H9 (cell line): ENCODE results near the gene KAT5. TPM values are rescaled to one million over a fixed set of nuclear protein-coding genes. Genes with fewer than 3 reads are reported as not detected.

Experiments used
- DNase-seq: peaks from one replicate; pipeline ENCODE4 v3.0.0-alpha.2; 2017
- H2AFZ ChIP-seq: one replicate; pipeline ENCODE4 v1.6.1; 2013; ENCODE audit warnings: mild to moderate bottlenecking, low read length, control low read depth, moderate library complexity
- H2AK5ac ChIP-seq: 2 replicates; pipeline ENCODE4 v1.6.1; 2013; ENCODE audit warnings: low read length, control low read depth, mixed read lengths; ENCODE audit not compliant: insufficient read length
- H2BK120ac ChIP-seq: one replicate; pipeline ENCODE4 v1.6.1; 2013; ENCODE audit warnings: low read depth, mild to moderate bottlenecking, low read length, control low read depth, inconsistent platforms; ENCODE audit not compliant: poor library complexity, severe bottlenecking
- H2BK12ac ChIP-seq: 2 replicates; pipeline ENCODE4 v1.6.1; 2013; ENCODE audit warnings: low read length, control low read depth, mixed read lengths, low read depth; ENCODE audit not compliant: insufficient read length
- H2BK15ac ChIP-seq: 2 replicates; pipeline ENCODE4 v1.6.1; 2013; ENCODE audit warnings: low read depth, low read length, control low read depth
- H2BK20ac ChIP-seq: one replicate; pipeline ENCODE4 v1.6.1; 2013; ENCODE audit warnings: low read depth, mild to moderate bottlenecking, low read length, control low read depth, inconsistent platforms; ENCODE audit not compliant: poor library complexity, severe bottlenecking
- H2BK5ac ChIP-seq: 2 replicates; pipeline ENCODE4 v1.6.1; 2013; ENCODE audit warnings: low read length, control low read depth, mixed read lengths; ENCODE audit not compliant: insufficient read length
- H3K14ac ChIP-seq: 2 replicates; pipeline ENCODE4 v1.6.1; 2013; ENCODE audit warnings: low read length, control low read depth; ENCODE audit not compliant: insufficient read depth
- H3K18ac ChIP-seq: 2 replicates; pipeline ENCODE4 v1.6.1; 2013; ENCODE audit warnings: low read depth, mild to moderate bottlenecking, mixed read lengths, low read length, control low read depth; ENCODE audit not compliant: insufficient read length
- H3K23ac ChIP-seq: 2 replicates; pipeline ENCODE4 v1.6.1; 2013; ENCODE audit warnings: low read length, control low read depth, mixed read lengths, low read depth; ENCODE audit not compliant: insufficient read length
- H3K23me2 ChIP-seq: 2 replicates; pipeline ENCODE4 v1.6.1; 2013; ENCODE audit warnings: low read depth, mild to moderate bottlenecking, mixed read lengths, low read length, control low read depth; ENCODE audit not compliant: insufficient read length, poor library complexity, severe bottlenecking
- H3K27ac ChIP-seq: 2 replicates; pipeline ENCODE4 v1.5.1; 2013; ENCODE audit warnings: low read length, control low read depth, mixed read lengths, low read depth; ENCODE audit not compliant: insufficient read length
- H3K27me3 ChIP-seq: 2 replicates; pipeline ENCODE4 v1.6.1; 2013; ENCODE audit warnings: low read length, control low read depth, inconsistent platforms; ENCODE audit not compliant: insufficient read depth
- H3K4ac ChIP-seq: 2 replicates; pipeline ENCODE4 v1.6.1; 2013; ENCODE audit warnings: low read depth, mild to moderate bottlenecking, control low read depth, inconsistent platforms, low read length, moderate library complexity
- H3K4me1 ChIP-seq: 2 replicates; pipeline ENCODE4 v1.6.1; 2013; ENCODE audit warnings: low read length, control low read depth, inconsistent platforms; ENCODE audit not compliant: insufficient read depth
- H3K4me2 ChIP-seq: 2 replicates; pipeline ENCODE4 v1.6.1; 2013; ENCODE audit warnings: low read length, control low read depth, mixed read lengths; ENCODE audit not compliant: insufficient read length, insufficient read depth
- H3K56ac ChIP-seq: 2 replicates; pipeline ENCODE4 v1.6.1; 2013; ENCODE audit warnings: low read depth, mild to moderate bottlenecking, mixed read lengths, low read length, control low read depth; ENCODE audit not compliant: insufficient read length
- H3K79me1 ChIP-seq: 2 replicates; pipeline ENCODE4 v1.6.1; 2013; ENCODE audit warnings: low read depth, mild to moderate bottlenecking, moderate library complexity, low read length, control low read depth, inconsistent platforms; ENCODE audit not compliant: insufficient read depth, poor library complexity, severe bottlenecking
- H3K79me2 ChIP-seq: 2 replicates; pipeline ENCODE4 v1.6.1; 2013; ENCODE audit warnings: low read length, control low read depth, inconsistent platforms; ENCODE audit not compliant: insufficient read depth
- H3K9ac ChIP-seq: 2 replicates; pipeline ENCODE4 v1.6.1; 2013; ENCODE audit warnings: low read length, control low read depth, mixed read lengths; ENCODE audit not compliant: insufficient read length; ENCODE audit errors: extremely low read depth
- H3K9me3 ChIP-seq: one replicate; pipeline ENCODE4 v1.6.1; 2013; ENCODE audit warnings: low read depth, low read length, inconsistent platforms; ENCODE audit not compliant: control insufficient read depth
- H3T11ph ChIP-seq: one replicate; pipeline ENCODE4 v1.6.1; 2013; ENCODE audit warnings: mild to moderate bottlenecking, low read length, control low read depth, inconsistent platforms
- H4K20me1 ChIP-seq: one replicate; pipeline ENCODE4 v1.6.1; 2013; ENCODE audit not compliant: control insufficient read depth, insufficient read length, insufficient read depth
- H4K5ac ChIP-seq: 2 replicates; pipeline ENCODE4 v1.6.1; 2013; ENCODE audit warnings: low read depth, mild to moderate bottlenecking, mixed read lengths, low read length, control low read depth; ENCODE audit not compliant: insufficient read length
- H4K8ac ChIP-seq: replicated peaks from 2 replicates; pipeline ENCODE4 v1.6.1; 2013; ENCODE audit warnings: low read length, control low read depth, mixed read lengths, low read depth; ENCODE audit not compliant: insufficient read length
- H4K91ac ChIP-seq: 2 replicates; pipeline ENCODE4 v1.6.1; 2013; ENCODE audit warnings: low read depth, mild to moderate bottlenecking, moderate library complexity, mixed read lengths, low read length, control low read depth; ENCODE audit not compliant: insufficient read length
- H3K27ac Mint-ChIP-seq, 3 experiments: 2 replicates in 2 of 3; 3 replicates in 1 of 3; pipeline ENCODE4 v1.8.0; 2020 to 2021; ENCODE audit warnings: mixed read lengths in 3 of 3, mild to moderate bottlenecking in 1 of 3, moderate library complexity in 1 of 3
- H3K27me3 Mint-ChIP-seq: 2 replicates; pipeline ENCODE4 v1.8.0; 2021; ENCODE audit warnings: low read depth, mild to moderate bottlenecking, moderate library complexity, mixed read lengths
- H3K36me3 Mint-ChIP-seq, 3 experiments: 2 replicates in 2 of 3; 3 replicates in 1 of 3; pipeline ENCODE4 v1.8.0; 2020 to 2021; ENCODE audit warnings: low read depth in 3 of 3, mixed read lengths in 3 of 3; ENCODE audit not compliant: insufficient read depth in 1 of 3
- H3K4me1 Mint-ChIP-seq, 2 experiments: 2 replicates each; pipeline ENCODE4 v1.8.0; 2020; ENCODE audit warnings: mixed read lengths in 2 of 2
- H3K4me3 Mint-ChIP-seq, 2 experiments: 2 replicates in 1 of 2; 3 replicates in 1 of 2; pipeline ENCODE4 v1.8.0; 2020 to 2021; ENCODE audit warnings: mild to moderate bottlenecking in 2 of 2, mixed read lengths in 2 of 2, moderate library complexity in 1 of 2
- H3K9me3 Mint-ChIP-seq, 2 experiments: 2 replicates in 1 of 2; 3 replicates in 1 of 2; pipeline ENCODE4 v1.8.0; 2020; ENCODE audit warnings: mild to moderate bottlenecking in 2 of 2, mixed read lengths in 2 of 2, moderate library complexity in 1 of 2
- WGBS: extraction: QIAGEN DNeasy Blood & Tissue Kit; methylation state at CpG from one replicate; pipeline ENCODE4 v1.1.7; 2013; ENCODE audit warnings: missing lambda C conversion rate, low lambda C conversion rate, mixed read lengths; ENCODE audit not compliant: insufficient read length; ENCODE audit errors: extremely low coverage; 5-methylcytosine and 5-hydroxymethylcytosine counted together
- total RNA-seq: library from RNA; stranded (reverse); gene quantifications from 2 replicates; pipeline ENCODE4 v1.2.1, GENCODE V29; 2021
- TF ChIP-seq, protein P1 (sequence below): fragments of 200-600 bp; sonication (generic); conservative IDR thresholded peaks from 3 replicates; pipeline ENCODE4 v1.8.0; 2021; ENCODE audit warnings: antibody characterized with exemption, mild to moderate bottlenecking

KAT5 gene
- total RNA-seq, 1 experiment from 2014 or later: 56.7 TPM

DNA sequence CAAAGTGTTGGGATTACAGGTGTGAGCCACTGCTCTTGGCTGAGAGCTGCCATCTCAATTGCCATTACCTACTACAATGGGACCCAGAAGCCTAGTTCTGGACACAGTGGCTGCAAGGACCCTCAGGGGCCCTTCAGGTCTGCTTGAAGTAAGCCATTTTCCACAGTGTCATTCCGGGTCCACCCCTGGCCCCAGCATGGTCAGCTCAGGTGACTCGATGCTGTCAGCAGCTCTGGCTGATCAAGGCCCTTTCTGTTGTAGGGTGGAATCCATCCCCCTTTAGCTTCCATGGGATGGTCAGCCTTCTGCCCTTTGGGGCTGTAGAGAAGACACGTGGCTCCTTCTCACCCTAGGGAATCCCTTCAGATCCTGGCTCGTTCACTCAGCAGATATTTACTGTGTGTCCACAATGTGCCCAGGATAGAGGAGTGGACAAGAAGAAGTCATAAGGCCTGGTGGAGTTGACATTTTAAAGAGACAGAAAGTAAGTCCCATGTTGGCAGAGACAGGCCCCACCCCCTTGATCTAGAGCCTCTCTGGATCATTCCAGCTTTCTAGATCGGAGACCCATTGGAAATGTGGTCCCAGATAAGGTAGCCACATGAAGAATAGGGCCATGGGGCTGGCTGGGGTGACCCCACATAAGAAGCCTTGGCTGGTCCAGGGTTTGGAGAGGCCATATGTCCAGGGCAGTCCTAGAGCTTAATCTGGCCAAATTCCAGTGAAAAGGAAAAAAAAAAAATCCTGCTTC lies 15.1 kb upstream of the KAT5 start:
- peaks cover 10 to 17% of the 10 kb centered on the region in 2 experiments; a peak in 3 of 5 replicates for H3K9me3 Mint-ChIP-seq
- H3K27me3 ChIP-seq: no peaks in the 10 kb centered on the region
- WGBS: no CpG with 5 or more reads among the region's 5 CpGs

More for the DNA sequence above, 15.1 kb upstream of the KAT5 start:
- TF ChIP-seq, protein P1, sequence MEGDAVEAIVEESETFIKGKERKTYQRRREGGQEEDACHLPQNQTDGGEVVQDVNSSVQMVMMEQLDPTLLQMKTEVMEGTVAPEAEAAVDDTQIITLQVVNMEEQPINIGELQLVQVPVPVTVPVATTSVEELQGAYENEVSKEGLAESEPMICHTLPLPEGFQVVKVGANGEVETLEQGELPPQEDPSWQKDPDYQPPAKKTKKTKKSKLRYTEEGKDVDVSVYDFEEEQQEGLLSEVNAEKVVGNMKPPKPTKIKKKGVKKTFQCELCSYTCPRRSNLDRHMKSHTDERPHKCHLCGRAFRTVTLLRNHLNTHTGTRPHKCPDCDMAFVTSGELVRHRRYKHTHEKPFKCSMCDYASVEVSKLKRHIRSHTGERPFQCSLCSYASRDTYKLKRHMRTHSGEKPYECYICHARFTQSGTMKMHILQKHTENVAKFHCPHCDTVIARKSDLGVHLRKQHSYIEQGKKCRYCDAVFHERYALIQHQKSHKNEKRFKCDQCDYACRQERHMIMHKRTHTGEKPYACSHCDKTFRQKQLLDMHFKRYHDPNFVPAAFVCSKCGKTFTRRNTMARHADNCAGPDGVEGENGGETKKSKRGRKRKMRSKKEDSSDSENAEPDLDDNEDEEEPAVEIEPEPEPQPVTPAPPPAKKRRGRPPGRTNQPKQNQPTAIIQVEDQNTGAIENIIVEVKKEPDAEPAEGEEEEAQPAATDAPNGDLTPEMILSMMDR: no peak
- Histone ChIP-seq H4K91ac (no peak overlapping the region), H3K27ac (no peak overlapping the region), H3K4ac (no peak overlapping the region; the same call in 1 of the 2 replicates), H3K23ac (no peak overlapping the region), H3K4me2 (no peak overlapping the region), H4K20me1 (no peaks in the 10 kb centered on the region), H2BK5ac (no peak overlapping the region), H3K9ac (no peak overlapping the region), H2BK120ac (no peak overlapping the region), H3T11ph (no peak overlapping the region), H2BK15ac (no peak overlapping the region), H4K8ac (no peak overlapping the region), H2BK20ac (no peak overlapping the region), H2AK5ac (no peak overlapping the region), H3K79me2 (no peaks in the 10 kb centered on the region), H3K9me3 (no peaks in the 10 kb centered on the region), H4K5ac (no peak overlapping the region), H3K18ac (no peak overlapping the region), H3K56ac (no peak overlapping the region), H3K4me1 (no peaks in the 10 kb centered on the region), H2BK12ac (no peak overlapping the region), H3K14ac (no peak overlapping the region), H2AFZ (no peak overlapping the region), H3K79me1 (no peaks in the 10 kb centered on the region), H3K23me2 (no peaks in the 10 kb centered on the region)
- no peak for DNase-seq
- no peak overlapping the region for H3K27ac Mint-ChIP-seq
- H3K4me1 Mint-ChIP-seq: peaks cover 10% of the 10 kb centered on the region in 2 experiments
- H3K27me3 Mint-ChIP-seq: peaks cover 26% of the 10 kb centered on the region
- no peak overlapping the region for H3K4me3 Mint-ChIP-seq
- H3K36me3 Mint-ChIP-seq: no peaks in the 10 kb centered on the region
